H54 (cell line): ENCODE data around the gene NKX1-1.

ENCODE experiments used
- DNase-seq: peaks from one replicate; pipeline ENCODE4 v3.0.0; 2011; ENCODE audit warnings: low spot score, mixed read lengths; ENCODE audit not compliant: insufficient read length
- FAIRE-seq: peaks from 3 replicates; lab custom pipeline; 2011; peaks lifted over from hg19 to GRCh38; lab: Jason Lieb, UNC
- POLR2A ChIP-seq: IDR thresholded peaks from 2 replicates; pipeline ENCODE4 v1.6.1; 2011; ENCODE audit warnings: low read depth, mild to moderate bottlenecking, low read length

Gene NKX1-1

GRCh38 chr4:1354136-1354982, 51.9 kb downstream of the NKX1-1 start:
- no peak for FAIRE-seq
- TF ChIP-seq POLR2A = no peak
- no peak for DNase-seq

GRCh38 chr4:1353186-1354055, 52.8 kb downstream of the NKX1-1 start:
- FAIRE-seq (no peak), DNase-seq (no peak)
- no peak for TF ChIP-seq POLR2A
